ENCODE data around the gene SH3TC1.

The SH3TC1 gene

GRCh38 chr4:8185295-8185694, 13.8 kb upstream of the SH3TC1 start:
- no peak overlapping the region for H3K4me3 ChIP-seq (ENCODE audit: low read length)
- no peak for TF ChIP-seq CTCF (IDR thresholded peaks at IDR 0.05; ENCODE audit: insufficient read depth, low read depth, low read length, missing control alignments)
- DNase-seq (ENCODE audit: low read depth): peak; percentile 94

- DNase-seq (ENCODE audit: low read depth): no peak
- no peak for TF ChIP-seq CTCF (IDR thresholded peaks at IDR 0.05; ENCODE audit: insufficient read depth, low read depth, low read length, missing control alignments)
- no peak overlapping the region for H3K4me3 ChIP-seq (ENCODE audit: low read length)
These were observed 13.2 kb upstream of the SH3TC1 start for GRCh38 chr4:8185930-8186329.

DNA sequence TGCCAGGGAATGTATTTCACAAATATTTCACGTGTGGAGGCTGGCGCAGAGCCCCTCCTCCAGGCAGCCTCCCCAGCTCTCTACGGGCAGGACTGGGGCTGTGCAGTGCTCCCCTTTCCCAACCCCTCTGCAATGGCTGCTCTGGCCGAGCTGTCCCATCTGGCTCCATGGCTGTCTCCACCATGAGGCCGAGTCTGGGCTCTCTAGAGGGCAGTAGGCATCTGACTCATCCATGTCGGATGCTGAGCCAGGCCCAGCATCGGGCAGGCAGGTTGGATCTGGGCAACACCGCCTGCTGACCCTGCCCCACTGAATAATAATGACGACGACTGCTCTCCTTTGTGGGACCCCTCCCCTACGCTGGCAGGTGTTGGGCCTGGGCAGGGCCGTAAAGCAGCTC, 11.0 kb upstream of the SH3TC1 start:
- no peak overlapping the region for H3K4me3 ChIP-seq (ENCODE audit: low read length)
- TF ChIP-seq CTCF (IDR thresholded peaks at IDR 0.05; ENCODE audit: insufficient read depth, low read depth, low read length, missing control alignments): no peak
- DNase-seq (ENCODE audit: low read depth): peak; percentile 56

DNA sequence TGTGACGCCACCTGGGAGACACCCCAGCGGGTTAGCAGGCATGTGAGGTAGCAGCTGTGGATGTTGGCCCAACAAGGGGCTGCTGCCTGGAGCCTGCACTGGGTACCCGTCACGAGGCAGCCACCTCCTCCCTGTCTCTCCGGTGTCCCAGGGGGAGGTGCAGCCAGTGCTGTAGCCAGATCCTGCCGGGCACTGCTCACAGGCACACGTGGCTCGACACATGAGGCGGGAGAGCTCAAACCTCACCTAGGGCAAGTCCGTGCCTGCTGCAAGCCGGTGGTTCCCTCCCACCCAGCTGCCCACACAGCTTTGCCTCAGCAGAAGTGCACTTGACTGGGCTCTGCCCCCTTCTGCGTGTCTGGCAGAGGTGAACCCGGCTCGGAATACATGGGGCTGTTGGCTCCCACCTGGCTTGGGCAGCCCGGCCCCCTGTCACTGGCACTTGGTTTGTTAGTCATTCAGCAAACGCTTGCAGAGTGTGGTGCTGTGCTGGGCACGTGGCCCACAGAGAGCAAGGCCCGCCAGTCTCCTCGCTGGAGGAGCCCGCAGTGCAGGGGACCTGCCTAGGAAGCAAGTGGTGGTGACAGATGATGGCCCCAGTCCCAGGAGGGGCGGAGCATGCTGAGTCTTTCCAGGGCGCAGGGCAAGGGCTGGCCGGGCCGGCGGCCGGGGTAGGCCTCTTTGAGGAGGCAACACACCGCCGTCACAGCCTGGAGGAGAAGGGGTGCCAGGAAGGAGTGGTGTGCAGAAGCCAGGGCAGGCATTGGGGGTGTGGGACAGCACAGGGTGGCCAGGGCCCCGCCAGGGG, 10.1 kb upstream of the SH3TC1 start:
- DNase-seq (ENCODE audit: low read depth): peak; percentile 99
- TF ChIP-seq CTCF (IDR thresholded peaks at IDR 0.05; ENCODE audit: insufficient read depth, low read depth, low read length, missing control alignments): no peak
- no peak overlapping the region for H3K4me3 ChIP-seq (ENCODE audit: low read length)

DNA sequence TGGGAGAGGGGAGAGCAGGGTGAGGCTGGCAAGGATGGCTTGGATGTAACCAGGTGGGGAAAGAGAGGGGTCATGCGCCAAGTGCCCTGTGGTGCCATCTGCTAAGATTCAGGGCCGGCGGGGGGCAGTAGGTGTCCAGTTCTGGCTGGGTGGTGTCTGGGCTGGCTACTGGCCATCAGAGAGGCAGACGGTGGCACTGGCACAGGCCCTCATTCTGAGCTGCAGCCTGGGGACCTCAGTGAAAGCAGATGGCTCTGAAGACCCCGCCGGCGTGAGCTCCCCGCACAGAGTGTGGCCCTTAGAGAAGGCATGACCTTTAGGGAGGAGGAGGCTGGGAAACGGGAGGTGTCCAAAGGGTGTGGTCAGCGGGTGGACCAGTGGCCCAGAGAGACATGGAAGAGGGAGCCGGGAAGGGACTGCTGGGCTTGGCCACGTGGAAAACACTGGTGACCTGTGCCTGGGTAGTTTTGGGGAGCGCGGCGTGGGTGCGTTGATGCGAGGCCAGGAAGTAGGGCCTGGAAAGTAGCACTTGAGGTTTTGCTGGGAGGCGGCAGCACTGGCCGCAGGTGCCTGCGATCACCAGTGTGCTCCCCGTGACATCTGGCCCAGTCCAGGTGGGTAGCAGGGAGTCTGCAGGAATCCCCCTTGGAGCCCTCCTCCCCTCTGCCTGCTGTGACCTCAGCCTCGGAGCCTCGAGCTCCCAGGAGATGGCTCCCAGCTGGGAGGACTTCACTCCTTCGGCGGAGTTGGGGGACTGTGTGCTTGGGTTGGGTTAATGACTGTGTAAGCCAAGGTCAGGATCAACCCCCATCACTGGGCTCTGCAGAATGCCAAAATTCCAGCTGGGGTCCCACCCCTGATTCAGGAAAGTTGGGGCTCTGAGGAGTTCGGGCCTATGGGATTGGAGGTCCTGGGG, 9.3 kb upstream of the SH3TC1 start:
- no peak for DNase-seq (ENCODE audit: low read depth)
- no peak for TF ChIP-seq CTCF (IDR thresholded peaks at IDR 0.05; ENCODE audit: insufficient read depth, low read depth, low read length, missing control alignments)
- no peak overlapping the region for H3K4me3 ChIP-seq (ENCODE audit: low read length)

- TF ChIP-seq CTCF (IDR thresholded peaks at IDR 0.05; ENCODE audit: insufficient read depth, low read depth, low read length, missing control alignments): no peak
- peak; percentile 81 for DNase-seq (ENCODE audit: low read depth)
- H3K4me3 ChIP-seq (ENCODE audit: low read length): no peak overlapping the region
These were observed 7.8 kb upstream of the SH3TC1 start for GRCh38 chr4:8191136-8191747.

Measured in epithelial cell of esophagus (primary cell).